T-helper 2 cell treated with Interferon-gamma antibody and Interleukin-4, amounts not matched to agents 100 ng/mL and 5 ng/mL, for 36 hours (primary cell): ENCODE data around the gene CETP. TPM values are rescaled to one million over a fixed set of nuclear protein-coding genes. Genes with fewer than 3 reads are reported as not detected.

ENCODE experiments used
- intact Hi-C: fragments of 100-400 bp; cut with micrococcal nuclease; formaldehyde crosslinking; loops from one replicate; pipeline ENCODE4 v1.15.1; 2023
- total RNA-seq: library from RNA; stranded (reverse); gene quantifications from 2 replicates; pipeline ENCODE4 v1.2.3, GENCODE V29; 2022

The CETP gene
- total RNA-seq, 1 donor from 2014 or later, result not detected

DNA sequence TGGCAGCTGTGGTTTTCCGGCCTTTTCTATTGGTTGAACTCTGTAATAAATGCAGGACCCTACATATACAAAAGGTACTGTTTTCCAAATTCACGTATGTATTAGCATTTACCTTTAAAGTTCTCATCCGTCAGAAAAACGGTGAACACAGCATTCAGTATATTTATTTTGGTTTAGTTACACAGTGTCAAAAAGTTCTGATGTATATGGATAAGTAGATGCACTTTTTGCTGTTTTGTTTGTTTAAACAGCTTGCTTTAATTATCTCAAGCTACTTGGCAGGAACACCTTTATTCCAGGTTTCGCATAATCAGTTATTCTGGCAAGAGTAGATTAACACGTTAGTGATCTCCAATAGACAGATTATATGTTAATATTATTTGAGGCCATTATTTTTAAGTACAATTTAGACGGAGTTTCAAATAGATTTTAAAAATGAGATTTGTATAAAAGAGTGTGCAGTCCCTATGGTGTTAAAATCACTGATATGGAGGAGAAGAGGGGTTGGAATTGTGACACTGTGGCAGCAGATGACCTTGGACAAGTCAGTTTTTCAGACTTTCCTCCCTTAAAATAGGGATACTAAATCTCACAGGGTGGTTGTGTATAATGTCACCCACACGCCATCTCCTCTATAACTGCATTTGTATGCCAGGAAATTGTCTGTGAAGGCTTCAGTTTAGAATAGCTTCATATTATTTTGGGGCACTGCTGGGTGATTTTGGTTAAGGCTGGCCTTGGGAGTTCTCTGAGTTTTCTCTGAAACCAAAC, 27.7 kb upstream of the CETP start:
- intact Hi-C loops, result loop anchor here (1.0 to 10.0 kb wide), 4 partner anchors 74 to 482 kb away; partner anchors contain the start of genes NUDT21, NUP93, OGFOD1 and PSME3IP1

- intact Hi-C loops, result loop anchor here (1.0 to 10.0 kb wide), 3 partner anchors 74 to 482 kb away; partner anchors contain the start of genes NUDT21, NUP93 and OGFOD1
Observed at GRCh38 chr16:56934599-56935145, 27.1 kb upstream of the CETP start.

- intact Hi-C loops, result loop anchor here (10.0 kb wide), 1 partner anchor 200 kb away; the partner anchor contains the start of gene NUP93
Observed at GRCh38 chr16:56935201-56935600, 26.5 kb upstream of the CETP start.

- intact Hi-C loops, result loop anchor here (10.0 kb wide), 1 partner anchor 202 kb away; the partner anchor contains the start of gene NUP93
Observed at GRCh38 chr16:56936491-56936890, 25.3 kb upstream of the CETP start.

DNA sequence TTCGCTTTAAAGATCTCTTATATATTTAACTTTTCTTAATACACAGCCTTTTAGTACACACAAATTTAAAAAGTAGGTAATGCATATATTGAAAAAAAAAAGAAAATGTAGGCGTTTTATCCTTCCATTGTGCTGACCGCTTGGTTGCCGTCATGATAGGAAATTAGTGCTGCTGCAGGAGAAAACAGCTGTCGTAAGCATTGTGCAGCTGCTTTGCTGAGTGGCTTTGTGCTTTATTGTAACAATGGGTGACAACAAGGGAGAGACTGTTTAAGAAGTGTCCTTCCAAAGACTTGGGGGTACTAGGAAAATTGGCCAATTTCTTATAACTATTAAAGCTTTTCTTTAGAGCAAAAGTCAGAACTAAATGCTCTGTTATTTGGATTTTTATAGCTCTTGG, 24.8 kb upstream of the CETP start:
- intact Hi-C loops, result loop anchor here (10.0 kb wide), 1 partner anchor 202 kb away; the partner anchor contains the start of gene NUP93

DNA sequence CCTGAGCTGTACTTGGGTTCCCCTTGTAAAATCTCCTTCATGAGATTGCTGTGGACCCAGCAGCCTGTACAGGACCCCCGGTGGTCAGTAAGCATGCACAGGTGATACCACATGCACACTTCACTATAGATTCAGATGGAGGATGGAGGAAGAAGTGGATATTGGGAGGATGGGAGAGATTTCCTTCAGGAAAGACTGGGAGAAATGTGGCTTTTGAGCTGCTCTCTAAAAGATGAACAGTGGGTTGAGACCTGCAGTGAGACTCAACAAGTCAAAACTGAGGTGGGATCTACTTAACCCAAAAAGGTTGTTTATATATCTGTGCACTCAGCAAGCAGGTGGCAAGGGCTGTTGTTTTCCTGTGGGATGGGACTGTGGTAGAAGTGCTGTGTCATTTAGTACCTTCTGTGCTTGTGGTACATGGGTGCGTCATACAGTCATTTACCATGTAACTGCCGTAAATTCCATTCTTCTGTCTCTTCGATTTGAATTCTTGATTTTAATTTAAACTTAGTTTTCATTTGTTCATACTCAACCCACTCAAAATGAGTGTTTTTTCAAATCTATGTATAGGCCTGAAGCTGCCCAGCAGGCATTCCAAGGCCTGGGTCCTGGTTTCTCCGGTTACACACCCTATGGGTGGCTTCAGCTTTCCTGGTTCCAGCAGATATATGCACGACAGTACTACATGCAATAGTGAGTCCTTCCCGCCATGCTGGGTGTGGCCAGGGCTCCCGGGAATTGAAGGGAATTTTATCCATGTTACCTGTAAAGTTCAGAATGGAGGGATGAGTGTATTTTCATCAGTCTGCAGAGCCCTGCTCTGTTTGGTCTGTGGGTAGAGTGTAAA, 22.9 kb upstream of the CETP start:
- intact Hi-C loops, result loop anchor here (10.0 kb wide), 1 partner anchor 204 kb away; the partner anchor contains the start of gene NUP93

DNA sequence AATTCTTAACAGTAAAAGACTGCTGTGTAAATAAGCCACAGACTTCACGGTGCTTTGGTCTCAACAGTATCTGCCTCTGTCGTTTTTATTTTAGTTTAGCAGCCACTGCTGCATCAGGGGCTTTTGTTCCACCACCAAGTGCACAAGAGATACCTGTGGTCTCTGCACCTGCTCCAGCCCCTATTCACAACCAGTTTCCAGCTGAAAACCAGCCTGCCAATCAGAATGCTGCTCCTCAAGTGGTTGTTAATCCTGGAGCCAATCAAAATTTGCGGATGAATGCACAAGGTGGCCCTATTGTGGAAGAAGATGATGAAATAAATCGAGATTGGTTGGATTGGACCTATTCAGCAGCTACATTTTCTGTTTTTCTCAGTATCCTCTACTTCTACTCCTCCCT, 21.9 kb upstream of the CETP start:
- intact Hi-C loops, result loop anchor here (10.0 kb wide), 1 partner anchor 205 kb away; the partner anchor contains the start of gene NUP93

GRCh38 chr16:56941092-56941491, 20.7 kb upstream of the CETP start:
- intact Hi-C loops, result no loop called here

DNA sequence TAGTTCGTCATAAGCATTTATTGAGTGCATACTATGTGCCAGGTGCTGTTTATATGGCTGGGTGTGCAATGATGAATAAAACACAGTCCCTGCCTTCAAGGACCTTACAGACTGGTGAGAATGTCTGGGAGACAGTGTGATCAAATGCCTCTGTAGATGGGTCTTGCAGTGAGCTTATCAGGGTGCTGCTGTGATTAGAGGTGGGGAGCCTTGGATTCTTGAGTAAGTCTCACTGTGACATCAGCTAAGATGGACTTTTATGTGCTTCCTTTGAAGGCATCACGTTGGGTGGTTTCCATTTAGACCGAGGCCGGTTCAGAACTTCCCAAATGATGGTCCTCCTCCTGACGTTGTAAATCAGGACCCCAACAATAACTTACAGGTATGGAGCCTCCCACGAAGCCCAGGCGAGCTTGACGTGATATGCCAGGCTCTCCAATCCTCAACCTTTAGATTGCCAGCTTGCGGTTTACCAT, 19.9 kb upstream of the CETP start:
- intact Hi-C loops, result no loop called here

- intact Hi-C loops, result no loop called here
Observed at GRCh38 chr16:56943761-56944375, 17.9 kb upstream of the CETP start.

GRCh38 chr16:56944954-56945839, 16.6 kb upstream of the CETP start:
- intact Hi-C loops, result no loop called here

- intact Hi-C loops, result no loop called here
Observed at GRCh38 chr16:56945847-56946527, 15.8 kb upstream of the CETP start.

GRCh38 chr16:56946767-56947603, 14.8 kb upstream of the CETP start:
- intact Hi-C loops, result no loop called here

GRCh38 chr16:56947604-56947995, 14.2 kb upstream of the CETP start:
- intact Hi-C loops, result no loop called here

DNA sequence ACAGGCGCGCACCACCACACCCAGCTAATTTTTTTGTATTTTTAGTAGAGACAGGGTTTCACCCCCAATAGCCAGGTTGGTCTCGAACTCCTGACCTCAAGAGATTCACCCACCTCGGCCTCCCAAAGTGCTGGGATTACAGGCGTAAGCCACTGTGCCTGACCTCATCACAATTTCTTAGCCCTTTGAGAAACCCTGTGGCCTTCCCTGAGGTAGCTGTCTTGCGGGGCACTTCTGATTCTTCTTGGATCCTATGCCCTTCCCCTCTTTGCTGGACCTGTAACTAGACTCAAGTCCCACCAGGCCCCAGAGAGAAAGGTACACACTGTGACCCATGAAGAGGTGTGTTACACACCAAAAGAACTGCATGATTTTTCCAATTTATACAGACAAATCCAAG, 13.5 kb upstream of the CETP start:
- intact Hi-C loops, result no loop called here

GRCh38 chr16:56950051-56950450, 11.7 kb upstream of the CETP start:
- intact Hi-C loops, result no loop called here

DNA sequence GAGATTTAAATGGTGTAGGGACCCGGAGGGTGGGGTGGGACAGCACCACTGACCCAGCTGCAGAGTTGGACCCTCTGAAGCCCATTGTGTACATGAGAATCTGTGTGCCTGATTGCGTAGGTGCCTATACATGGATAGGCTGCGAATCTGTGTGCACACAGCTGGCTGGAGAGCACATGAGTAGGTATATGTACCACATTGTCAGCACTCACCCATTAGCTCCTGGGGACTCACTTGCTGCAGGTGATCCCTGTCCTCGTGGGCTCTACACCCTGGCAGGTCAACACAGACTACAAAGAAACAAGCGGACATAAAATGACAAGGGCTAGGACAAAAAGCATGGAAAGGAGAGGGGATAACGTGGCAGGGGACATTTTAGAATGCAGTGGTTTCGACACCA, 11.3 kb upstream of the CETP start:
- intact Hi-C loops, result no loop called here
